ENCODE measurements around the gene COL13A1. TPM values are rescaled to one million over a fixed set of nuclear protein-coding genes. Genes with fewer than 3 reads are reported as not detected.
A peak's percentile ranks its signal among the peaks of the same experiment; 100 is the strongest.

Gene COL13A1
- total and polyA plus RNA-seq, 2 experiments from 2014 or later = 5.2 to 8.6 TPM

- H3F3A ChIP-seq (replicated peaks; ENCODE audit: low read depth) = peaks cover 8% of the 10 kb centered on the region; the same call in 1 of the 2 replicates
- H3K27me3 ChIP-seq (ENCODE audit: insufficient read depth) = no peaks in the 10 kb centered on the region
- no peak for DNase-seq (ENCODE audit: low spot score)
- no peaks in the 10 kb centered on the region for H3K79me2 ChIP-seq (replicated peaks; ENCODE audit: insufficient read depth)
- H3K4me1 ChIP-seq (ENCODE audit: insufficient read depth) = peaks cover 71% of the 10 kb centered on the region
- ATAC-seq = no peak
- no peaks in the 10 kb centered on the region for H4K20me1 ChIP-seq (replicated peaks; ENCODE audit: insufficient read depth)
- TF ChIP-seq, protein P1, sequence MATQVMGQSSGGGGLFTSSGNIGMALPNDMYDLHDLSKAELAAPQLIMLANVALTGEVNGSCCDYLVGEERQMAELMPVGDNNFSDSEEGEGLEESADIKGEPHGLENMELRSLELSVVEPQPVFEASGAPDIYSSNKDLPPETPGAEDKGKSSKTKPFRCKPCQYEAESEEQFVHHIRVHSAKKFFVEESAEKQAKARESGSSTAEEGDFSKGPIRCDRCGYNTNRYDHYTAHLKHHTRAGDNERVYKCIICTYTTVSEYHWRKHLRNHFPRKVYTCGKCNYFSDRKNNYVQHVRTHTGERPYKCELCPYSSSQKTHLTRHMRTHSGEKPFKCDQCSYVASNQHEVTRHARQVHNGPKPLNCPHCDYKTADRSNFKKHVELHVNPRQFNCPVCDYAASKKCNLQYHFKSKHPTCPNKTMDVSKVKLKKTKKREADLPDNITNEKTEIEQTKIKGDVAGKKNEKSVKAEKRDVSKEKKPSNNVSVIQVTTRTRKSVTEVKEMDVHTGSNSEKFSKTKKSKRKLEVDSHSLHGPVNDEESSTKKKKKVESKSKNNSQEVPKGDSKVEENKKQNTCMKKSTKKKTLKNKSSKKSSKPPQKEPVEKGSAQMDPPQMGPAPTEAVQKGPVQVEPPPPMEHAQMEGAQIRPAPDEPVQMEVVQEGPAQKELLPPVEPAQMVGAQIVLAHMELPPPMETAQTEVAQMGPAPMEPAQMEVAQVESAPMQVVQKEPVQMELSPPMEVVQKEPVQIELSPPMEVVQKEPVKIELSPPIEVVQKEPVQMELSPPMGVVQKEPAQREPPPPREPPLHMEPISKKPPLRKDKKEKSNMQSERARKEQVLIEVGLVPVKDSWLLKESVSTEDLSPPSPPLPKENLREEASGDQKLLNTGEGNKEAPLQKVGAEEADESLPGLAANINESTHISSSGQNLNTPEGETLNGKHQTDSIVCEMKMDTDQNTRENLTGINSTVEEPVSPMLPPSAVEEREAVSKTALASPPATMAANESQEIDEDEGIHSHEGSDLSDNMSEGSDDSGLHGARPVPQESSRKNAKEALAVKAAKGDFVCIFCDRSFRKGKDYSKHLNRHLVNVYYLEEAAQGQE (IDR thresholded peaks at IDR 0.05; ENCODE audit: unreplicated experiment) = no peak
- H2AFZ ChIP-seq = no peak overlapping the region
- Mint-ChIP-seq H3K9me3 (no peaks in the 10 kb centered on the region), H3K27me3 (ENCODE audit: insufficient read depth, low read depth, poor library complexity) (peaks cover 9% of the 10 kb centered on the region), H3K4me3 (no peak overlapping the region), H3K4me1 (peaks cover 85% of the 10 kb centered on the region), H3K27ac (no peak overlapping the region), H3K36me3 (ENCODE audit: low read depth) (no peaks in the 10 kb centered on the region; the same call in 2 of the 3 replicates)
- H3K4me3 ChIP-seq = no peak overlapping the region
- H3K4me2 ChIP-seq = peak overlapping the region; percentile 58; the same call in 1 of the 2 replicates
- no peaks in the 10 kb centered on the region for H3K36me3 ChIP-seq (ENCODE audit: insufficient read depth)
- no peak overlapping the region for H3K27ac ChIP-seq (ENCODE audit: low read depth)
- H3K9me2 ChIP-seq (ENCODE audit: insufficient read depth) = peaks cover 4% of the 10 kb centered on the region; the same call in 1 of the 2 replicates
Observed at GRCh38 chr10:69848454-69848853, 46.7 kb downstream of the COL13A1 start.

- no peak for ATAC-seq
- no peak overlapping the region for H3K27ac ChIP-seq (ENCODE audit: low read depth)
- no peaks in the 10 kb centered on the region for H4K20me1 ChIP-seq (replicated peaks; ENCODE audit: insufficient read depth)
- H3K4me2 ChIP-seq = no peak overlapping the region
- H3K4me1 ChIP-seq (ENCODE audit: insufficient read depth) = peaks cover 70% of the 10 kb centered on the region
- Mint-ChIP-seq H3K9me3 (no peaks in the 10 kb centered on the region), H3K4me3 (no peak overlapping the region; the same call in 2 of the 3 replicates), H3K27ac (no peak overlapping the region), H3K4me1 (peaks cover 81% of the 10 kb centered on the region), H3K27me3 (ENCODE audit: insufficient read depth, low read depth, poor library complexity) (peaks cover 9% of the 10 kb centered on the region), H3K36me3 (ENCODE audit: low read depth) (no peaks in the 10 kb centered on the region; the same call in 2 of the 3 replicates)
- no peaks in the 10 kb centered on the region for H3K79me2 ChIP-seq (replicated peaks; ENCODE audit: insufficient read depth)
- no peak overlapping the region for H3K4me3 ChIP-seq
- H2AFZ ChIP-seq = no peak overlapping the region
- peaks cover 8% of the 10 kb centered on the region; the same call in 1 of the 2 replicates for H3F3A ChIP-seq (replicated peaks; ENCODE audit: low read depth)
- peaks cover 4% of the 10 kb centered on the region; the same call in 1 of the 2 replicates for H3K9me2 ChIP-seq (ENCODE audit: insufficient read depth)
- H3K27me3 ChIP-seq (ENCODE audit: insufficient read depth) = no peaks in the 10 kb centered on the region
- no peak for DNase-seq (ENCODE audit: low spot score)
- no peaks in the 10 kb centered on the region for H3K36me3 ChIP-seq (ENCODE audit: insufficient read depth)
- no peak for TF ChIP-seq ZNF114 (CRISPR knock-in tag; IDR thresholded peaks at IDR 0.05)
- TF ChIP-seq POLR2AphosphoS5 (IDR thresholded peaks at IDR 0.05; ENCODE audit: low read depth) = no peak
- no peak for TF ChIP-seq CREB1 (CRISPR knock-in tag; IDR thresholded peaks at IDR 0.05; ENCODE audit: low read depth)
- TF ChIP-seq EZH2phosphoT487 (IDR thresholded peaks at IDR 0.05; ENCODE audit: unreplicated experiment) = no peak
- TF ChIP-seq, protein P1 (IDR thresholded peaks at IDR 0.05; ENCODE audit: unreplicated experiment) = no peak
- no peak for TF ChIP-seq NANOG (IDR thresholded peaks at IDR 0.05; ENCODE audit: borderline replicate concordance)
- no peak for TF ChIP-seq JUNB (IDR thresholded peaks at IDR 0.05; ENCODE audit: unreplicated experiment)
- TF ChIP-seq EZH2 (IDR thresholded peaks at IDR 0.05; ENCODE audit: low read depth, unreplicated experiment) = no peak
- no peak for TF ChIP-seq ZNF331 (CRISPR knock-in tag; IDR thresholded peaks at IDR 0.05; ENCODE audit: low read depth)
- TF ChIP-seq STAT1 (IDR thresholded peaks at IDR 0.05; ENCODE audit: unreplicated experiment) = no peak
- TF ChIP-seq, protein P2, sequence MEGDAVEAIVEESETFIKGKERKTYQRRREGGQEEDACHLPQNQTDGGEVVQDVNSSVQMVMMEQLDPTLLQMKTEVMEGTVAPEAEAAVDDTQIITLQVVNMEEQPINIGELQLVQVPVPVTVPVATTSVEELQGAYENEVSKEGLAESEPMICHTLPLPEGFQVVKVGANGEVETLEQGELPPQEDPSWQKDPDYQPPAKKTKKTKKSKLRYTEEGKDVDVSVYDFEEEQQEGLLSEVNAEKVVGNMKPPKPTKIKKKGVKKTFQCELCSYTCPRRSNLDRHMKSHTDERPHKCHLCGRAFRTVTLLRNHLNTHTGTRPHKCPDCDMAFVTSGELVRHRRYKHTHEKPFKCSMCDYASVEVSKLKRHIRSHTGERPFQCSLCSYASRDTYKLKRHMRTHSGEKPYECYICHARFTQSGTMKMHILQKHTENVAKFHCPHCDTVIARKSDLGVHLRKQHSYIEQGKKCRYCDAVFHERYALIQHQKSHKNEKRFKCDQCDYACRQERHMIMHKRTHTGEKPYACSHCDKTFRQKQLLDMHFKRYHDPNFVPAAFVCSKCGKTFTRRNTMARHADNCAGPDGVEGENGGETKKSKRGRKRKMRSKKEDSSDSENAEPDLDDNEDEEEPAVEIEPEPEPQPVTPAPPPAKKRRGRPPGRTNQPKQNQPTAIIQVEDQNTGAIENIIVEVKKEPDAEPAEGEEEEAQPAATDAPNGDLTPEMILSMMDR (conservative IDR thresholded peaks at IDR 0.05; ENCODE audit: low read depth in 2 of 2) = no peak
Observed at GRCh38 chr10:69849825-69850224, 48.1 kb downstream of the COL13A1 start.
